Psoas muscle (tissue), 8 donors: Measurements from ENCODE around the gene TADA2B. TPM values are rescaled to one million over a fixed set of nuclear protein-coding genes. Genes with fewer than 3 reads are reported as not detected.

Experiments
- ATAC-seq, 4 donors: fragments of 200-7000 bp; cut with Tn5 transposase; one replicate each; pipeline ENCODE4 v1.9.1; 2020; ENCODE audit warnings: moderate library complexity in 3 of 4, mild to moderate bottlenecking in 2 of 4
- DNase-seq, 2 donors: peaks; one replicate each; pipeline ENCODE4 v3.0.0-alpha.2; 2020
- H3K27ac ChIP-seq: fragments of 200-600 bp; one replicate; pipeline ENCODE4 v1.8.0; 2022
- H3K27me3 ChIP-seq, 3 donors: fragments of 200-600 bp in 1 of 3; one replicate each; pipeline versions ENCODE4 v1.6.1 to v1.8.0; 2013 to 2022; ENCODE audit warnings: low read length in 2 of 3, mild to moderate bottlenecking in 2 of 3, moderate library complexity in 1 of 3; ENCODE audit not compliant: insufficient read depth in 3 of 3
- H3K36me3 ChIP-seq, 2 donors: fragments of 200-600 bp in 1 of 2; one replicate each; pipeline versions ENCODE4 v1.6.1 to v1.8.0; 2013 to 2022; ENCODE audit warnings: low read depth in 1 of 2, mild to moderate bottlenecking in 1 of 2, moderate library complexity in 1 of 2; ENCODE audit not compliant: insufficient read depth in 1 of 2
- H3K4me1 ChIP-seq: fragments of 200-600 bp; one replicate; pipeline ENCODE4 v1.8.0; 2022
- H3K4me3 ChIP-seq: fragments of 200-600 bp; one replicate; pipeline ENCODE4 v1.8.0; 2022; ENCODE audit warnings: mild to moderate bottlenecking
- H3K9me3 ChIP-seq: fragments of 200-600 bp; one replicate; pipeline ENCODE4 v1.8.0; 2022
- CTCF ChIP-seq: fragments of 200-600 bp; IDR thresholded peaks from one replicate; pipeline ENCODE4 v1.8.0; 2022; ENCODE audit warnings: antibody characterized with exemption
- WGBS, 3 donors: extraction: QIAGEN DNeasy Blood & Tissue Kit; methylation state at CpG; one replicate each; pipeline versions ENCODE4 v1.1.6 to v1.1.7; 2013; 5-methylcytosine and 5-hydroxymethylcytosine counted together
- intact Hi-C, 2 donors: fragments of 100-400 bp; cut with DNase I; formaldehyde crosslinking; loops; one replicate each; pipeline versions ENCODE4 v1.11.0 to v1.14.2; 2022
- polyA plus RNA-seq, 3 donors: library from polyadenylated mRNA; stranded (reverse); fragments of 200-250 nt; gene quantifications; one replicate each; pipeline ENCODE4 v1.2.3, GENCODE V29; 2013
- total RNA-seq, 4 donors: library from RNA; stranded (reverse); fragmentation: NEBNext Ultra II Directional in 2 of 4; extraction: Animal tissue kit (Norgen Biotek cat#: 25700) in 2 of 4; gene quantifications; one replicate each; pipeline versions ENCODE4 v1.2.1 to v1.2.4, GENCODE V29; 2021 to 2023
- donor health status: healthy with polysubstance abuse.
- donor health status: DM: no; HTN: no; CAD: no; lungs with moderate emphysema.
- donor health status: Bipolar disorder and iron deficiency.
- donor health status: healthy.
- donor health status: DM: yes; HTN: yes; CAD: no.
- donor health status: DM: no; HTN: no; CAD: no.
- donor health status: DM: no; HTN: no; CAD: no.
- donor health status: DM: yes; HTN: yes; CAD: no.

Gene TADA2B
- total and polyA plus RNA-seq, 7 donors, result 21.0 to 70.3 (median 47.0) TPM

GRCh38 chr4:7073526-7074390 is 30.6 kb downstream of the TADA2B start:
- Histone ChIP-seq H3K27me3 (no peaks in the 10 kb centered on the region), H3K9me3 (no peaks in the 10 kb centered on the region), H3K27ac (peak overlapping the region; percentile 81), H3K4me3 (no peak overlapping the region), H3K4me1 (peaks cover 16% of the 10 kb centered on the region), H3K36me3 (no peaks in the 10 kb centered on the region)
- ATAC-seq (peak; percentile 58 to 76 (median 64)), DNase-seq (no peak)
- no peak for TF ChIP-seq CTCF
- 59 to 75% (median 60%) methylated on average over 18 of the region's 18 CpGs for WGBS, 3 donors
- intact Hi-C loops, result loop anchor here (2.0 to 5.0 kb wide), 6 partner anchors 86 to 356 kb away; partner anchors contain the start of genes BLOC1S4 (in 1 of the 2) and TBC1D14 (in 1 of the 2)

- Histone ChIP-seq H3K9me3 (no peaks in the 10 kb centered on the region), H3K4me3 (no peak overlapping the region), H3K27ac (peak overlapping the region; percentile 81), H3K27me3 (no peaks in the 10 kb centered on the region), H3K4me1 (peaks cover 12% of the 10 kb centered on the region), H3K36me3 (no peaks in the 10 kb centered on the region)
- TF ChIP-seq CTCF, result no peak
- intact Hi-C loops, result loop anchor here (5.0 kb wide), 5 partner anchors 87 to 357 kb away; partner anchors contain the start of genes BLOC1S4 (in 1 of the 2) and TBC1D14 (in 1 of the 2)
- ATAC-seq (peak; percentile 89 to 95 (median 92)), DNase-seq (peak; percentile 48 to 76)
- 24 to 38% (median 28%) methylated on average over 9 of the region's 9 CpGs for WGBS, 3 donors
Observed at GRCh38 chr4:7074426-7074825, 31.3 kb downstream of the TADA2B start.

- H3K36me3 ChIP-seq, result no peaks in the 10 kb centered on the region
- no peak for TF ChIP-seq CTCF
- H3K9me3 ChIP-seq, result no peaks in the 10 kb centered on the region
- WGBS, 3 donors, result 79 to 83% (median 80%) methylated on average over 24 to 25 of the region's 25 CpGs
- ATAC-seq, result no peak
- no peaks in the 10 kb centered on the region for H3K27me3 ChIP-seq
- H3K4me3 ChIP-seq, result no peak overlapping the region
- H3K4me1 ChIP-seq, result peaks cover 7% of the 10 kb centered on the region
- no peak for DNase-seq
- intact Hi-C loops, result no loop called here
- H3K27ac ChIP-seq, result no peak overlapping the region
Observed at GRCh38 chr4:7075962-7076695, 33.0 kb downstream of the TADA2B start.

GRCh38 chr4:7076696-7077082 is 33.5 kb downstream of the TADA2B start:
- Histone ChIP-seq H3K36me3 (no peaks in the 10 kb centered on the region), H3K27me3 (no peaks in the 10 kb centered on the region), H3K9me3 (no peaks in the 10 kb centered on the region), H3K4me3 (no peak overlapping the region), H3K27ac (no peak overlapping the region), H3K4me1 (peaks cover 7% of the 10 kb centered on the region)
- intact Hi-C loops, result no loop called here
- DNase-seq (no peak), ATAC-seq (no peak)
- WGBS, 3 donors, result 47 to 74% (median 52%) methylated on average over 6 of the region's 6 CpGs
- TF ChIP-seq CTCF, result no peak
